OCI-LY7 (cell line): Measurements from ENCODE around the gene UTS2B.

ENCODE experiments used
- EZH2phosphoT487 ChIP-seq: fragments of 200-600 bp; sonication (generic); IDR thresholded peaks from 2 replicates; pipeline ENCODE4 v1.6.1; 2018; ENCODE audit warnings: low read depth, borderline replicate concordance, mild to moderate bottlenecking, mixed run types, antibody characterized with exemption, low read length, moderate library complexity, mixed read lengths
- TF ChIP-seq, protein P1 (sequence below): fragments of 200-600 bp; sonication (generic); conservative IDR thresholded peaks from 2 replicates; pipeline ENCODE4 v1.5.1; 2014; ENCODE audit warnings: mild to moderate bottlenecking, antibody characterized with exemption, low read length, moderate library complexity, mixed read lengths

DNA sequence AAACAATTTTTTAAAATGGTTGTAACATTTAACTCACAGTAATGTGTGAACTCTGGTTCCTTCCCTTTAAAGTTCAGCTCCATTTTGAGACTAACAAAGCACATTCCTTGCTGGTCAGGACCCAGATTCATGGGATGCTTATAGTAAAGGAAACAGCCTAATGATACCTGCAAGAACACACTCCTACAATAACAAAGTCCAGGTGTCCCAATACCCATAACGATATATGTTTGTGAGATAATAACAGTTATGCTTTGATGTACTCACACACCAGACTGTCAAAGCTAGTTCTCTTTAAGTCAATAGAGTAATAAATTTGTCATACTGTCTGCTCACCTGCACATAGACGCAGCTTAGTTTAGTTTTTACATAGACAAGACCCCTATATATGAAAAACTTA is 17.0 kb downstream of the UTS2B start:
- TF ChIP-seq, protein P1, sequence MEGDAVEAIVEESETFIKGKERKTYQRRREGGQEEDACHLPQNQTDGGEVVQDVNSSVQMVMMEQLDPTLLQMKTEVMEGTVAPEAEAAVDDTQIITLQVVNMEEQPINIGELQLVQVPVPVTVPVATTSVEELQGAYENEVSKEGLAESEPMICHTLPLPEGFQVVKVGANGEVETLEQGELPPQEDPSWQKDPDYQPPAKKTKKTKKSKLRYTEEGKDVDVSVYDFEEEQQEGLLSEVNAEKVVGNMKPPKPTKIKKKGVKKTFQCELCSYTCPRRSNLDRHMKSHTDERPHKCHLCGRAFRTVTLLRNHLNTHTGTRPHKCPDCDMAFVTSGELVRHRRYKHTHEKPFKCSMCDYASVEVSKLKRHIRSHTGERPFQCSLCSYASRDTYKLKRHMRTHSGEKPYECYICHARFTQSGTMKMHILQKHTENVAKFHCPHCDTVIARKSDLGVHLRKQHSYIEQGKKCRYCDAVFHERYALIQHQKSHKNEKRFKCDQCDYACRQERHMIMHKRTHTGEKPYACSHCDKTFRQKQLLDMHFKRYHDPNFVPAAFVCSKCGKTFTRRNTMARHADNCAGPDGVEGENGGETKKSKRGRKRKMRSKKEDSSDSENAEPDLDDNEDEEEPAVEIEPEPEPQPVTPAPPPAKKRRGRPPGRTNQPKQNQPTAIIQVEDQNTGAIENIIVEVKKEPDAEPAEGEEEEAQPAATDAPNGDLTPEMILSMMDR, result no peak
- TF ChIP-seq EZH2phosphoT487, result no peak
